NB4 (cell line): ENCODE results near the gene MATK.
"Not testable (repeated sequence)": the region's sequence is repeated elsewhere in the genome, so short reads cannot be mapped to it uniquely, and the experiment has no call there.

Experiments
- DNase-seq: peaks from one replicate; pipeline ENCODE4 v3.0.0; 2010; ENCODE audit warnings: low read depth
- H3K4me3 ChIP-seq: one replicate; pipeline ENCODE4 v1.5.1; 2011; ENCODE audit warnings: mild to moderate bottlenecking, low read depth, low read length, moderate library complexity
- CTCF ChIP-seq: IDR thresholded peaks from one replicate; pipeline ENCODE4 v1.5.1; 2012; ENCODE audit warnings: low read depth, low read length
- MAX ChIP-seq: IDR thresholded peaks from 2 replicates; pipeline ENCODE4 v1.6.1; 2011; ENCODE audit warnings: low read depth, low read length
- MYC ChIP-seq: IDR thresholded peaks from 2 replicates; pipeline ENCODE4 v1.6.1; 2011; ENCODE audit warnings: low read depth, low read length
- POLR2A ChIP-seq: IDR thresholded peaks from 2 replicates; pipeline ENCODE4 v1.6.1; 2011; ENCODE audit warnings: mild to moderate bottlenecking; ENCODE audit not compliant: insufficient read length; ENCODE audit errors: extremely low read depth

MATK gene

GRCh38 chr19:3762501-3763459 is 23.4 kb downstream of the MATK start, which contains the start of gene MRPL54:
Gene MRPL54 (plus strand): TSS chr19:3762682. CDS start chr19:3762701, 19 bp downstream.
- TF ChIP-seq MYC (peak; percentile 61; the same call in 1 of the 2 replicates), POLR2A (peak; percentile 85), CTCF (no peak), MAX (peak; percentile 31)
- DNase-seq = peak; percentile 97
- H3K4me3 ChIP-seq = peak within 1 kb of the TSS; percentile 86

GRCh38 chr19:3762130-3762473 is 24.1 kb downstream of the MATK start:
- peak overlapping the region; percentile 76 for H3K4me3 ChIP-seq
- no peak for DNase-seq
- TF ChIP-seq POLR2A = no peak
- no peak for TF ChIP-seq CTCF
- TF ChIP-seq MAX = no peak
- TF ChIP-seq MYC = no peak

- peak within 1 kb of the TSS; percentile 86 for H3K4me3 ChIP-seq
- TF ChIP-seq MYC = peak; percentile 74
- peak; percentile 25 for TF ChIP-seq POLR2A
- peak; percentile 55 for TF ChIP-seq CTCF
- peak; percentile 63 for TF ChIP-seq MAX
- peak; percentile 83 for DNase-seq
These were observed 24.6 kb downstream of the MATK start, which contains the start of gene APBA3 for GRCh38 chr19:3761382-3762129. Gene APBA3 (minus strand): TSS chr19:3761692. CDS start chr19:3760264, 1,428 bp downstream.

- H3K4me3 ChIP-seq = peak overlapping the region; percentile 86
- TF ChIP-seq CTCF (no peak), MAX (no peak), POLR2A (no peak), MYC (no peak)
- DNase-seq = no peak
These were observed 25.3 kb downstream of the MATK start for GRCh38 chr19:3760871-3761361.

- TF ChIP-seq POLR2A (no peak), MAX (no peak), CTCF (no peak), MYC (no peak)
- no peak overlapping the region for H3K4me3 ChIP-seq
- DNase-seq = no peak
These were observed 26.5 kb downstream of the MATK start for GRCh38 chr19:3759482-3760254.

GRCh38 chr19:3758297-3758696 is 27.9 kb downstream of the MATK start:
- not testable (repeated sequence) for DNase-seq

GRCh38 chr19:3757705-3758104 is 28.5 kb downstream of the MATK start:
- H3K4me3 ChIP-seq, DNase-seq: not testable (repeated sequence)

More at GRCh38 chr19:3758297-3758696, 27.9 kb downstream of the MATK start:
- not testable (repeated sequence) for H3K4me3 ChIP-seq
